Large intestine (tissue), 3 donors: ENCODE results near the gene CSF3R. TPM values are rescaled to one million over a fixed set of nuclear protein-coding genes. Genes with fewer than 3 reads are reported as not detected.

Experiments used
- DNase-seq, 2 donors: peaks; one replicate each; pipeline versions ENCODE4 v3.0.0 to v3.0.0-alpha.2; 2013
- H3K27ac ChIP-seq: one replicate; pipeline ENCODE4 v1.5.1; 2013; ENCODE audit warnings: low read length
- H3K27me3 ChIP-seq: 2 replicates; pipeline ENCODE4 v1.6.1; 2013; ENCODE audit warnings: low read length; ENCODE audit not compliant: control insufficient read depth, insufficient read depth
- H3K36me3 ChIP-seq: 2 replicates; pipeline ENCODE4 v1.6.1; 2013; ENCODE audit warnings: low read length; ENCODE audit not compliant: control insufficient read depth, insufficient read depth
- H3K4me1 ChIP-seq: one replicate; pipeline ENCODE4 v1.6.1; 2013; ENCODE audit warnings: low read length; ENCODE audit not compliant: control insufficient read depth, insufficient read depth
- H3K4me3 ChIP-seq: one replicate; pipeline ENCODE4 v1.5.1; 2013; ENCODE audit warnings: low read length
- H3K9me3 ChIP-seq: one replicate; pipeline ENCODE4 v1.6.1; 2013; ENCODE audit warnings: mild to moderate bottlenecking, low read depth, low read length, moderate library complexity; ENCODE audit not compliant: control insufficient read depth
- WGBS: methylation state at CpG from one replicate; pipeline ENCODE4 v1.1.5; 2013; ENCODE audit warnings: low lambda C conversion rate; ENCODE audit not compliant: insufficient coverage; 5-methylcytosine and 5-hydroxymethylcytosine counted together
- polyA plus RNA-seq: library from polyadenylated mRNA; unstranded; fragments of 120-200 nt; gene quantifications from one replicate; pipeline ENCODE4 v1.2.1, GENCODE V29; 2013

Gene CSF3R
- polyA plus RNA-seq, 1 donor: 4.1 TPM

DNA sequence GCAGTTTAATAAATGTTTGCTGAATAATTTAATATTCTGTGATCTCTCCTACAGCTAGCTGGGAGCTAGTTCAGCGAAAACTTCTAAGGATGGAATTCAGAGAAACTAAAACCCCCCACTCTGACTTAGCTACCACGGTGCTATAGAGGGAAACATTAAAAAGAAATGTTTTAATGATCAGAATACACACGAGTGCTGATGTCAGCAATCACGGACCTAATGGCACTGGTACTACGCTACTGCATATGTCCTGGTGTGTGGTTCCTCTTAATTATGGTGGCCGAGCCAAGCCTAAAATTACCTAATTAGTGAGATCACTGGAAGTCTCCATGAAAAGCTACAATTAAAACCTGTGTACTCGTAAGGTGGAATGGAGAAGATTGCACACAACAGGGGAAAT lies 61.1 kb downstream of the CSF3R start:
- Histone ChIP-seq H3K9me3 (no peaks in the 10 kb centered on the region), H3K27ac (no peak overlapping the region), H3K4me1 (no peaks in the 10 kb centered on the region), H3K36me3 (peaks cover 22% of the 10 kb centered on the region), H3K27me3 (no peaks in the 10 kb centered on the region), H3K4me3 (no peak overlapping the region)
- WGBS: no CpG with 5 or more reads among the region's 7 CpGs
- no peak for DNase-seq

DNA sequence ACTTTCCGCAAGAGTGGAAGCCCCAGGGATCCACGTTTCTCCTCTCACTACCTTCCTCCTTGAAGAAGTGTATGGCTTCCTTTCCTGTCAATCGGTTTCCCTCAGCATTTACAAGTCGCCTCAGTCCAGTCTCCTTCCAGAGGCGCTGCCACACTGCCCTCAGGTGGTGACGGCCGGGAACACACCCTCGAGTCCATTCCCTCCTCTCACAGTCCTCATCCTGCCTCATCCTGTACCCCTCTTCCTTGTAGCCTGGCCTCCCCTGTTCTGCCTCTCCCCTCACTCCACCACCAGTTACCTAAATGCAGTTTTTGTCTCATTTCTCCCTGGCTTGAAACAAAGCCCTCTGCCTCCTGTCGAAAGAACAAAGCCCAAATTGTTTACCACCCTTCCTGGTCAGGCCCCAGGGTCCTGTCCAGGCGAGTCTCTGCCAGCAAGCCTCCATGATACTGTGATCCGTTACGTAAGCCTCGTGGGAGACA lies 61.8 kb downstream of the CSF3R start:
- no CpG with 5 or more reads among the region's 13 CpGs for WGBS
- H3K27me3 ChIP-seq: no peaks in the 10 kb centered on the region
- H3K9me3 ChIP-seq: no peaks in the 10 kb centered on the region
- peaks cover 1% of the 10 kb centered on the region for H3K4me1 ChIP-seq
- peaks cover 22% of the 10 kb centered on the region for H3K36me3 ChIP-seq
- H3K27ac ChIP-seq: no peak overlapping the region
- no peak overlapping the region for H3K4me3 ChIP-seq
- DNase-seq: peak; percentile 74 to 79

DNA sequence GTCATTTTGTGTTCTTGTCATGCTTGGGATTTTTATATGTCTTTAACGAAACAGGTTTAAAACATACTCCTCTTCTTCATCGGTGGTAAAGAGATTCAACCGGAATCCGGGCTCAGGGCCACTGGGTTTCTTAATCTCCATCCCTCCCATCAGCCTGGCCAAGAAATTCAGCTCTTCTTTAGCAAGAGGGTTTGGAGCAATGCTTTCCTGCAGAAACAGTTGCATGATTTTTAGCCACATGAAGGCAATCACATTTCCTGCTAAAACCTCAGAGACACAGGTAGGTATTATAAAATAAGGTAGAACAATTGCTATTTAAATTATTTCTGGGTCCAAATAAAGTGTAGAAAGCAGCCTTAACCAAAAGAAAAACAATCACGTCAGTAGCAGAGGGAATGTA lies 62.3 kb downstream of the CSF3R start:
- Histone ChIP-seq H3K27ac (no peak overlapping the region), H3K4me3 (no peak overlapping the region), H3K36me3 (peaks cover 22% of the 10 kb centered on the region), H3K4me1 (peaks cover 5% of the 10 kb centered on the region), H3K9me3 (no peaks in the 10 kb centered on the region), H3K27me3 (no peaks in the 10 kb centered on the region)
- 74% methylated on average over 4 of the region's 5 CpGs for WGBS
- no peak for DNase-seq

DNA sequence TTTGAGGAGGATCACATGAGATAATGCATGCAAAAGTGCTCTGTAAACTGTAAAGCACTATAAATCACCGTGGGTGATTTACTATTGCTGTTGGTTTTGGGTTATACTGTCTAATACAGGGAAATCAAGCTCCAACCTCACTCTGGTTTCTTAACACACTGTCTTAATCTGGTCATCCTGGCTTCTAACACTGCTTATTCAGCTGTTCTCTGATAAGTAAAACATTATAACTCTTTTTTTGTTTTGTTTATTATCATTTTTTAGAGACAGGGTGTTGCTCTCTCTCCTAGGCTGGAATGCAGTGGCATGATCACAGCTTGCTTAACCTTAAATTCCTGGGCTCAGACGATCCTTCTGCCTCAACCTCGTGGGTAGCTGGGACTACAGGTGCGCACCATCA lies 63.1 kb downstream of the CSF3R start:
- no peak overlapping the region for H3K4me3 ChIP-seq
- H3K27ac ChIP-seq: no peak overlapping the region
- peaks cover 5% of the 10 kb centered on the region for H3K4me1 ChIP-seq
- peaks cover 22% of the 10 kb centered on the region for H3K36me3 ChIP-seq
- no peaks in the 10 kb centered on the region for H3K9me3 ChIP-seq
- no peak for DNase-seq
- 80% methylated on average over 1 of the region's 4 CpGs for WGBS
- no peaks in the 10 kb centered on the region for H3K27me3 ChIP-seq

DNA sequence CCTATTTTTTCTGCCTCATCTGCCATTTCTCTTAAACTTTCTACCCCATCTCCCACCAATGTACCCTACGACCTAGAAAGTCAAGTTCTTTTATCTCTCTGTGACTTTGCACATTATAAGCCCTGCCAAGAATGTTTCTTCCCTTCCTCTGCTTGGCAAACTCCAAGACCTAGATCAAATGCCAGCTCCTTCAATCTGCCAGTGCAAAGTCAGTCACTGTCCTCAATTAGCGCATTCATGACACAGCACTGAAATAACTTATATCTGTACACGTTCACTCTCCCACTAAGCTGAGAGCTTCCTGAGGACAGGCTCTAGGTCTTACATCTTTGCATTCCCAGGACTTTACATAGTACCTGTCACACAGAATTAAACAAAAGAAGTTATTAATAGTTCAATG lies 63.6 kb downstream of the CSF3R start:
- no peak overlapping the region for H3K4me3 ChIP-seq
- peaks cover 22% of the 10 kb centered on the region for H3K36me3 ChIP-seq
- peaks cover 5% of the 10 kb centered on the region for H3K4me1 ChIP-seq
- no peaks in the 10 kb centered on the region for H3K27me3 ChIP-seq
- no peaks in the 10 kb centered on the region for H3K9me3 ChIP-seq
- no peak overlapping the region for H3K27ac ChIP-seq
- DNase-seq: no peak
- WGBS: 86% methylated on average over 2 of the region's 3 CpGs

DNA sequence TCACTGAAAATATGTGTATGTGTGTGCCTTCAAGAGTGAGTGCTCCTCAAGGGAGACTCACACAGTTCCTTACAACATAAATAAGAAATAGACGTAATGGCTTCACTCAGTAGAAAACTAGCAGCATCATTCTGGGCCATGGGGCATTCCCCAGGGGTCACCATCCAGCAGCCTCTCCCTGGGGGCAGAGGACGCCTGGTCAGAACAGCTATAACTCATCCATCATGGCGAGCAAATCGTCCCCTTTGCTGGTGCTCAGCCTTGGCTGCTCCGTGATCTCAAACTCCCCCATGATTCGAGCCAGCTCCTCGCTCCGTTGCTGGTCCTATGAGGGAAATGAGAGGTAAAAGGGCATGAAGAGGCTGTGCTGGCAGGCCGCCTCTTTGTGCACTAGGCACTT lies 64.8 kb downstream of the CSF3R start:
- no peak overlapping the region for H3K27ac ChIP-seq
- H3K4me3 ChIP-seq: no peak overlapping the region

More for the DNA sequence above, 64.8 kb downstream of the CSF3R start:
- Histone ChIP-seq H3K27me3 (no peaks in the 10 kb centered on the region), H3K36me3 (peaks cover 19% of the 10 kb centered on the region), H3K4me1 (peaks cover 5% of the 10 kb centered on the region), H3K9me3 (no peaks in the 10 kb centered on the region)
- no CpG with 5 or more reads among the region's 9 CpGs for WGBS
- no peak for DNase-seq

Other genes with a start within 250 kb of the CSF3R start
- 24.2 TPM for gene SH3D21, start 176.5 kb downstream of the CSF3R start, polyA plus RNA-seq
- 33.0 TPM for gene EVA1B, start 159.3 kb downstream of the CSF3R start, polyA plus RNA-seq
- gene STK40, start 97.0 kb downstream of the CSF3R start, polyA plus RNA-seq: 36.6 TPM
- 28.3 TPM for gene LSM10, start 85.0 kb downstream of the CSF3R start, polyA plus RNA-seq
- gene OSCP1, start 32.5 kb downstream of the CSF3R start, polyA plus RNA-seq: 6.5 TPM
- gene MRPS15, start 18.5 kb downstream of the CSF3R start, polyA plus RNA-seq: 67.2 TPM